Measurements from ENCODE around the gene FARSB.

DNA sequence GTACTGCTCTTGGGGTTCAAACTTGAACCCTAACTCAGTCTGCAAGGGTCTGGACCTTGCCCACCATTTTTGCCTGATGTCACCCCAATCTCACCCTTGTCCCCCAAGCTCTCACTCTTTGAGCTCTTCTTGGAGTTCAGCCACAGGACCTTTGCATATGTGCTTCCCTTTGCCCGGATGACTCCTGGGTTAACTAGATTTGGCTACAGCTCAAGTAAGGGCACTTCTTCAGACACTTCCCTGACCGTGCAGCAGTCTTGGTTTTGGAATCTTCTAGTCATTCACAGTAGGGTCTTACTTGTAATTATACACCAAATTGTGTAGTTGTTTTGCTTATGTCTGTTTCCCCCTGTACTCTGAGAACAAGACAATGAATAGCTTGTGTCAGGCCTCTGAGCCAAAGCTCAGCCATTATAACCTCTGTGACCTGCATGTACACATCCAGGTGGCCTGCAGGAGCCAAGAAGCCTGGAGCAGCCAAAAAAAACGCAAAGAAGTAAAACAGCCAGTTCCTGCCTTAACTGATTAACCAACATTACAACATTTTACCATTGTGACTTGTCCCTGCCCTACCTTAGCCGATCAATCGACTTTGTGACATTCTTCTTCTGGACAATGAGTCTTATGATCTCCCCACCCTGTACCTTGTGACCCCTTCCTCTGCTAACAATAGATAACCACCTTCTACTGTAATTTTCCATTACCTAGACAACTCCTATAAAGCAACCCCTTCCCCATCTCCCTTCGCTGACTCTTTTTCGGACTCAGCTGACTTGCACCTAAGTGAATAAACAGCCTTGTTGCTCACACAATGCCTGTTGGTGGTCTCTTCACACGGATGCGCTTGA lies 14.5 kb upstream of the FARSB start:
- TF ChIP-seq EZH2 (IDR thresholded peaks at IDR 0.05; ENCODE audit: insufficient read depth, poor library complexity, severe bottlenecking), result no peak
- no peak for TF ChIP-seq EZH2phosphoT487 (IDR thresholded peaks at IDR 0.05; ENCODE audit: insufficient read depth, low read depth)
